ENCODE data around the gene SLAMF6.

Gene SLAMF6

GRCh38 chr1:160451859-160452232, 71.2 kb downstream of the SLAMF6 start:
- Histone ChIP-seq H3K9ac (ENCODE audit: low read length) (no peak overlapping the region), H3K4me3 (ENCODE audit: low read length) (no peak overlapping the region), H3K27me3 (ENCODE audit: control insufficient read depth, insufficient read depth, low read length) (no peaks in the 10 kb centered on the region), H3K36me3 (ENCODE audit: control insufficient read depth, insufficient read depth, low read length) (no peaks in the 10 kb centered on the region), H3K4me1 (ENCODE audit: control insufficient read depth, insufficient read depth, low read length) (peaks cover 10% of the 10 kb centered on the region), H3K9me3 (ENCODE audit: control insufficient read depth, low read length) (no peaks in the 10 kb centered on the region)

- Histone ChIP-seq H3K9ac (ENCODE audit: low read length) (no peak overlapping the region), H3K4me1 (ENCODE audit: control insufficient read depth, insufficient read depth, low read length) (peaks cover 11% of the 10 kb centered on the region), H3K4me3 (ENCODE audit: low read length) (no peak overlapping the region), H3K36me3 (ENCODE audit: control insufficient read depth, insufficient read depth, low read length) (no peaks in the 10 kb centered on the region), H3K27me3 (ENCODE audit: control insufficient read depth, insufficient read depth, low read length) (no peaks in the 10 kb centered on the region), H3K9me3 (ENCODE audit: control insufficient read depth, low read length) (no peaks in the 10 kb centered on the region)
Observed at GRCh38 chr1:160451119-160451858, 71.8 kb downstream of the SLAMF6 start.

DNA sequence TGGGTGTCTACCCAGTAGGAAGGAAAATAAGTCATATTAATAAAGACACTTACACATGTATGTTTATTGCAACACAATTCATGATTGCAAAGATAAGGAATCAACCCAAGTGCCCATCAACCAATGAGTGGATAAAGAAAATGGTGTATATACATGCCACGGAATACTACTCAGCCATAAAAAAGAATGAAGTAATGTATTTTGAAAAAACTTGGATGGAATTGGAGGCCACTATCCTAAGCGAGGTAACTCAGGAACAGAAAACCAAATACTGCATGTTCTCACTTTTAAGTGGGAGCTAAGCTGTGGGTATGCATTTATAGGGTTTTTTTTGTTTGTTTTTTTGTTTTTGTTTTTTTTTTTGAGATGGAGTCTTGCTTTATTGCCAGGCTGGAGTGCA, 73.6 kb downstream of the SLAMF6 start:
- H3K36me3 ChIP-seq (ENCODE audit: control insufficient read depth, insufficient read depth, low read length) = no peaks in the 10 kb centered on the region
- peaks cover 11% of the 10 kb centered on the region for H3K4me1 ChIP-seq (ENCODE audit: control insufficient read depth, insufficient read depth, low read length)
- no peak overlapping the region for H3K9ac ChIP-seq (ENCODE audit: low read length)
- no peak overlapping the region for H3K4me3 ChIP-seq (ENCODE audit: low read length)
- no peaks in the 10 kb centered on the region for H3K9me3 ChIP-seq (ENCODE audit: control insufficient read depth, low read length)
- no peaks in the 10 kb centered on the region for H3K27me3 ChIP-seq (ENCODE audit: control insufficient read depth, insufficient read depth, low read length)

- Histone ChIP-seq H3K4me3 (ENCODE audit: low read length) (no peak overlapping the region), H3K27me3 (ENCODE audit: control insufficient read depth, insufficient read depth, low read length) (no peaks in the 10 kb centered on the region)
Observed at GRCh38 chr1:160446945-160447600, 76.0 kb downstream of the SLAMF6 start.

GRCh38 chr1:160439718-160440117, 83.3 kb downstream of the SLAMF6 start:
- no peaks in the 10 kb centered on the region for H3K36me3 ChIP-seq (ENCODE audit: control insufficient read depth, insufficient read depth, low read length)
- no peak overlapping the region for H3K9ac ChIP-seq (ENCODE audit: low read length)
- H3K27me3 ChIP-seq (ENCODE audit: control insufficient read depth, insufficient read depth, low read length) = no peaks in the 10 kb centered on the region
- peaks cover 11% of the 10 kb centered on the region for H3K4me1 ChIP-seq (ENCODE audit: control insufficient read depth, insufficient read depth, low read length)
- H3K4me3 ChIP-seq (ENCODE audit: low read length) = no peak overlapping the region
- no peaks in the 10 kb centered on the region for H3K9me3 ChIP-seq (ENCODE audit: control insufficient read depth, low read length)

More at GRCh38 chr1:160446945-160447600, 76.0 kb downstream of the SLAMF6 start:
- Histone ChIP-seq H3K36me3 (ENCODE audit: control insufficient read depth, insufficient read depth, low read length) (no peaks in the 10 kb centered on the region), H3K9me3 (ENCODE audit: control insufficient read depth, low read length) (no peaks in the 10 kb centered on the region), H3K4me1 (ENCODE audit: control insufficient read depth, insufficient read depth, low read length) (peaks cover 11% of the 10 kb centered on the region), H3K9ac (ENCODE audit: low read length) (no peak overlapping the region)

- H3K36me3 ChIP-seq (ENCODE audit: control insufficient read depth, insufficient read depth, low read length) = no peaks in the 10 kb centered on the region
- no peak overlapping the region for H3K4me3 ChIP-seq (ENCODE audit: low read length)
- H3K9ac ChIP-seq (ENCODE audit: low read length) = no peak overlapping the region
- peaks cover 11% of the 10 kb centered on the region for H3K4me1 ChIP-seq (ENCODE audit: control insufficient read depth, insufficient read depth, low read length)
- no peaks in the 10 kb centered on the region for H3K27me3 ChIP-seq (ENCODE audit: control insufficient read depth, insufficient read depth, low read length)
- no peaks in the 10 kb centered on the region for H3K9me3 ChIP-seq (ENCODE audit: control insufficient read depth, low read length)
Observed at GRCh38 chr1:160438935-160439334, 84.1 kb downstream of the SLAMF6 start.

DNA sequence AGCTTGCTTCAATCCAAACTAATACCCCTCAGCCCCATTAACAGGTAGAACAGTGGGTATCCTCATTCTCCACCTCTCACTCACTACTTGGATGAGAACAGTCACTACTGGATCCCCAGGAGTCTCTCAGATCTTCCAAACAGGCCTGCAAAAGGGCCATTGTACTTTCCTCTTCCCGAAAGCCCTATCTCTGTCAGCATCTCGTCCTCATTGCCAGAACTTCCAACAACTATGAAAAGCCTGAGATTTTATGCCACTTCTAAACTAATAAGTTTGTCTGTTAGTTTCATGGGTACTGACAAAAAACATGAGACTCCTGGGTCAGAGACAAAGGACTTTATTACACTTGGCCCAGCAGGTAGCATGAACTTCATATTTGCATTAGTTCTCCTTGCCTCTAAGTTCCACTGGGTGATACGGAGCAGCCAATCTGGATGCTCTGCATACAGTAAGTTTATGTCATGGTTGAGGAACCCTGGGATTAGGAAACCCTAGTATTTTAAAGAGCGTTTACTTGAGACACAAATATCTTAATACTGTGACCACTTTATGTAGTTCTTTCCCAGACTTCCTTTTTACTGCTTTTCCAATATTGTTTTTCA, 84.6 kb downstream of the SLAMF6 start:
- H3K36me3 ChIP-seq (ENCODE audit: control insufficient read depth, insufficient read depth, low read length) = no peaks in the 10 kb centered on the region
- H3K9ac ChIP-seq (ENCODE audit: low read length) = peak overlapping the region; percentile 19
- no peaks in the 10 kb centered on the region for H3K27me3 ChIP-seq (ENCODE audit: control insufficient read depth, insufficient read depth, low read length)
- H3K4me1 ChIP-seq (ENCODE audit: control insufficient read depth, insufficient read depth, low read length) = peaks cover 11% of the 10 kb centered on the region
- H3K4me3 ChIP-seq (ENCODE audit: low read length) = no peak overlapping the region
- H3K9me3 ChIP-seq (ENCODE audit: control insufficient read depth, low read length) = no peaks in the 10 kb centered on the region

DNA sequence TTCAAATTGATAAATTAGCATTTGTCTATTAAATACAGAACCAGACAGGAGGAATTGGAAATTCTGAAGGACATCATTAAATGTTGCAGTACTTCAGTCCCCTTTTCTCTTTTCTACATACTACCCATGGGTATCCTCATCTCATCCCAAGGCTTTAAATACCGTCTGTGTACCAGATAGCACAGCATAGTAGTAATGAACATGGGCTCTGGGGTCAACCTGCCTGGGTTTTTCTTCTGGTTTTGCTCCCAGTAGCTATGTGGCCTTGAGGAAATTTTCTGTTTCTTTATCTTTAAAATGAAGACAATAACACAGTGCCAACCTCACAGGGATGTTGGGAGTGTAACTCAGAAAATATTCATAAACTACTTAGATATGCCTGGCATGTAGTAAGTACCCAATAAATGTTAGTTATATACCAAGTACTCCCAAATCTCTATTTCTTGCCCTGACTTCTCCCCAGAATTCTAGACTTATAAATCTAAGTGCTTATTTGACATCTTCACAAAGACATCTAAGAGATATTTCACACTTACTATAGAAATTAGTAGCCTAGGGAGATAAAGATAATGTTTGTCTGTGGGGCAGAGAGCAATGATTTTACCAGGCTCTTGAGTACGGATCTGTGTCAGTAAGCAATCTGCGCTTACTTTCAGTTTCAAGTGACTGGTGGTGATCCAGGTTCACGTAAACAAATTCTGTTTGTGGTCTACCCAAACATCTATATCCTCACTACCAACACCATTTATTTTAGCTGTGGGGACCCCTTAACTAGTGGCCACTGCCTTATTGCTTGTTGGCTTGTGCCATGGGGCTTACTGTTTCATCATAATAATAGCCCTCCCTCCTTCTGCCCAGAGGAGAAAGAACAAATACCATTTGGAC, 85.4 kb downstream of the SLAMF6 start:
- no peak overlapping the region for H3K4me3 ChIP-seq (ENCODE audit: low read length)

GRCh38 chr1:160436966-160437365, 86.1 kb downstream of the SLAMF6 start:
- Histone ChIP-seq H3K4me3 (ENCODE audit: low read length) (no peak overlapping the region), H3K9ac (ENCODE audit: low read length) (no peak overlapping the region), H3K36me3 (ENCODE audit: control insufficient read depth, insufficient read depth, low read length) (no peaks in the 10 kb centered on the region), H3K27me3 (ENCODE audit: control insufficient read depth, insufficient read depth, low read length) (no peaks in the 10 kb centered on the region), H3K4me1 (ENCODE audit: control insufficient read depth, insufficient read depth, low read length) (peaks cover 15% of the 10 kb centered on the region), H3K9me3 (ENCODE audit: control insufficient read depth, low read length) (no peaks in the 10 kb centered on the region)

More for the DNA sequence above, 85.4 kb downstream of the SLAMF6 start:
- Histone ChIP-seq H3K4me1 (ENCODE audit: control insufficient read depth, insufficient read depth, low read length) (peaks cover 11% of the 10 kb centered on the region), H3K36me3 (ENCODE audit: control insufficient read depth, insufficient read depth, low read length) (no peaks in the 10 kb centered on the region), H3K27me3 (ENCODE audit: control insufficient read depth, insufficient read depth, low read length) (no peaks in the 10 kb centered on the region), H3K9me3 (ENCODE audit: control insufficient read depth, low read length) (no peaks in the 10 kb centered on the region), H3K9ac (ENCODE audit: low read length) (peak overlapping the region; percentile 19)

Data from mucosa of stomach (tissue), 1 donor.